C4-2B (cell line): Measurements from ENCODE around the gene DUOX2.
"Not testable (repeated sequence)": the region's sequence is repeated elsewhere in the genome, so short reads cannot be mapped to it uniquely, and the experiment has no call there.

ENCODE experiments used
- H3K27ac ChIP-seq: fragments of 450-650 bp; 2 replicates; pipeline ENCODE4 v1.5.1; 2017
- CTCF ChIP-seq: fragments of 450-650 bp; conservative IDR thresholded peaks from 2 replicates; pipeline ENCODE4 v1.5.1; 2017; ENCODE audit warnings: mild to moderate bottlenecking
- ZFX ChIP-seq: fragments of 450-650 bp; IDR thresholded peaks from 2 replicates; pipeline ENCODE4 v1.6.1; 2017

DUOX2 gene

GRCh38 chr15:45105586-45105985 is 8.4 kb downstream of the DUOX2 start:
- TF ChIP-seq ZFX (no peak), CTCF (no peak)
- no peak overlapping the region for H3K27ac ChIP-seq

DNA sequence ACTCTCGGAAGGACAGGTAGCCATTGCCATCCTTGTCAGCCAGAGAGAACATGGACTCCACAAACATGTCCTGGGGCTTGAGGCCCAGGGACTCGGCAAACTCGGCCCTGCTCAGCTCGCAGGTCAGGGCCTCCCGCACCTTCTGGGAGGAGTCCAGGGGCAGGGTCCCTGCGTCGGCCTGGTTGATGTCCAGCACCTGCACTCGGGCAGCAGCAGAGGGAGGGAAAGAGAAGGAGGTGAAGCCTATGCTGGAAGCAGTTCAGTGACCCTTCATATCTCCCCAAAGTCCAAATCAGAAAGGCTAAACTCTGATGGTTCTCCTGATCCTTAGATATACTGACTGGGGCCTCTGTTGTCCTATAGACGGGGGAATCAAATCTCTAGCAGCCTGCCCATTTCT is 9.8 kb downstream of the DUOX2 start:
- not testable (repeated sequence) for H3K27ac ChIP-seq

GRCh38 chr15:45102226-45102625 is 11.7 kb downstream of the DUOX2 start:
- TF ChIP-seq CTCF (no peak), ZFX (no peak)

DNA sequence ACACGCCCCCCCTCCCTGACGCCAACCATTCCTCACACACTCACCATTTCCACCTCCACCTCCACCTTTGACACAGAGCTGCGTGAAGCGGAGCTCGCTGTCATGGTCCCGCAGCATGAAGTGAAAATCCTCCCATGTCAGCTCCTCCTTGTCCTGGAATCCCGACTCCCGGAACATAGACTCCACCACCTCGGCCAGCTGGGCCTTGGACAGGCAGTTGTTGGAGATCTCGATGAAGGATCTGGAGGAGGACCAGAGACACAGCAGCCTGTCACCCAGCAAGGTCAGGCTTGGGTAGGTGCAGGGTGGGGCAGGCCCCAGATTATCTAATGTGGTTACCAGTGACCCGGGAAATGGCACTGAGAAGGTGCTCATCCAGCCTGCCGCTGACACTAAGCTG is 12.2 kb downstream of the DUOX2 start:
- TF ChIP-seq CTCF (no peak), ZFX (no peak)

More at GRCh38 chr15:45102226-45102625, 11.7 kb downstream of the DUOX2 start:
- H3K27ac ChIP-seq, result no peak overlapping the region

GRCh38 chr15:45100884-45101625 is 12.9 kb downstream of the DUOX2 start:
- TF ChIP-seq CTCF (no peak), ZFX (no peak)
- no peak overlapping the region for H3K27ac ChIP-seq

More for the DNA sequence above, 12.2 kb downstream of the DUOX2 start:
- H3K27ac ChIP-seq, result no peak overlapping the region

DNA sequence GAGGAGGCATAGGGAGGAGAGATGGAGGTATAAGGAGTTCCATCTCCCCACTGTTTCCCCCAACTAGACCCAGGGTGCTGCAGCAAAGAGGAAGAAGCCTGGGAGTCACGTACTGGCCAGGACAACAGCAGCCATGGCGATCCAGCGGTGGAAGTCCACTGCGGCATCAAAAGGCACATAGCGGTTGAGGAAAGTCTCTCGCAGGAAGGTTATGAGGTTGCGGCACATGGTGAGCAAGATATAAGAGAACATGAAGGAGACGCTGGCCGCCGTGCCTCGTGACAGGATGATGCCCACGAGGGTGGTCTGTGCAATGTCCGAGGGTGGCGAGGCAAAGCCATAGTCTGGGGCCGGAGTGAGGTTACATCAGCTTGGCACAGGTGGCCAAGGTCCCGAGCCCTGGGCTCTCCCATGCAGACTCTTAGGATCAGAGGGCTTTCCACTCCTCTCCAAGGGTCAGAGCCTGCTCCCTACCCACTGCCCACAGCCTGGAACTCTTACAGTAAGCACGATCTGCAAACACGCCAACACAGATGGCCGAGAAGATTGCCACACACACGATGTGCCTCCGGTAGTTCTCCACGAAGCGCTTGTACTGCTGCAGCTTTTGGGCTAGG is 14.3 kb downstream of the DUOX2 start:
- H3K27ac ChIP-seq, result no peak overlapping the region
- TF ChIP-seq CTCF (no peak), ZFX (no peak)

DNA sequence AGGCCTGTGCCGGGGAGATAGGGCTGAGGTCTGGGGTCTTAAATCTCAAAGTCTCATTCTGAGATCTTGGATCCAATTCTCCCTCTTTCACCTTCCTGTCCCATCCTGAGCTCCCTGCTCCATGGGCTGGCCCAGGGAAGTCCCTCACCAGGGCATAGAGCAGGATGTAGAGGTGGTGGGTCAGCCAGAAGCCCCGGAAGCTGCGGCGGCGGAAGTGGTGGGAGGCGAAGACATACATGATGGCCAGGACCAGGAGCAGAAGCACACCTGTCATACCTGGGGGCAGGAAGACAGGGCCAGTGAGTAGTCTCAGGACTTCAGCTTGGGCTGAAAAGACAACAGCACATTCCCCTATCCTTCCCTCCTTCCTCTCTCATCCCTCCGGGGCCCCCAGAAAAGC is 16.5 kb downstream of the DUOX2 start:
- no peak for TF ChIP-seq CTCF
- TF ChIP-seq ZFX, result no peak
- H3K27ac ChIP-seq, result no peak overlapping the region

- TF ChIP-seq CTCF (no peak), ZFX (no peak)
- no peak overlapping the region for H3K27ac ChIP-seq
Observed at GRCh38 chr15:45095661-45096060, 18.3 kb downstream of the DUOX2 start.
